SK-N-SH treated with all-trans-retinoic acid at 6 μM for 48 hours (cell line): ENCODE results near the gene MRRF.

Experiments
- CSDC2 ChIP-seq: fragments of 250-450 bp; sonication (Bioruptor Pico); IDR thresholded peaks from 2 replicates; pipeline ENCODE4 v1.5.0; 2020; ENCODE audit warnings: mild to moderate bottlenecking, moderate library complexity
- ESRRG ChIP-seq: fragments of 250-450 bp; sonication (Bioruptor Pico); IDR thresholded peaks from 2 replicates; pipeline ENCODE4 v1.6.1; 2021; ENCODE audit warnings: mild to moderate bottlenecking
- GLIS3 ChIP-seq: fragments of 250-450 bp; sonication (Bioruptor Pico); IDR thresholded peaks from 2 replicates; pipeline ENCODE4 v1.5.0; 2020; ENCODE audit warnings: mild to moderate bottlenecking, moderate library complexity
- ISL1 ChIP-seq: fragments of 250-450 bp; sonication (Bioruptor Pico); IDR thresholded peaks from 2 replicates; pipeline ENCODE4 v2.1.2; 2022; ENCODE audit warnings: mild to moderate bottlenecking, moderate library complexity
- OSR1 ChIP-seq: fragments of 250-450 bp; sonication (Bioruptor Pico); IDR thresholded peaks from 2 replicates; pipeline ENCODE4 v1.8.0; 2022; ENCODE audit warnings: moderate library complexity, mild to moderate bottlenecking, inconsistent platforms
- TOX ChIP-seq: fragments of 250-450 bp; sonication (Bioruptor Pico); IDR thresholded peaks from 2 replicates; pipeline ENCODE4 v1.8.0; 2021; ENCODE audit warnings: mild to moderate bottlenecking, moderate library complexity, borderline replicate concordance
- ZNF70 ChIP-seq: fragments of 450-650 bp; formaldehyde crosslinking; IDR thresholded peaks from 2 replicates; pipeline ENCODE4 v1.5.0; 2020; ENCODE audit warnings: mild to moderate bottlenecking, moderate library complexity
- TF ChIP-seq, protein P1 (sequence below): fragments of 250-450 bp; sonication (Bioruptor Pico); IDR thresholded peaks from 2 replicates; pipeline ENCODE4 v1.8.0; 2020; ENCODE audit warnings: mild to moderate bottlenecking, moderate library complexity, borderline replicate concordance
- TF ChIP-seq, protein P2 (sequence below): fragments of 250-450 bp; sonication (Bioruptor Pico); IDR thresholded peaks from 2 replicates; pipeline ENCODE4 v1.5.1; 2020; ENCODE audit warnings: low read depth, mild to moderate bottlenecking, moderate library complexity

DNA sequence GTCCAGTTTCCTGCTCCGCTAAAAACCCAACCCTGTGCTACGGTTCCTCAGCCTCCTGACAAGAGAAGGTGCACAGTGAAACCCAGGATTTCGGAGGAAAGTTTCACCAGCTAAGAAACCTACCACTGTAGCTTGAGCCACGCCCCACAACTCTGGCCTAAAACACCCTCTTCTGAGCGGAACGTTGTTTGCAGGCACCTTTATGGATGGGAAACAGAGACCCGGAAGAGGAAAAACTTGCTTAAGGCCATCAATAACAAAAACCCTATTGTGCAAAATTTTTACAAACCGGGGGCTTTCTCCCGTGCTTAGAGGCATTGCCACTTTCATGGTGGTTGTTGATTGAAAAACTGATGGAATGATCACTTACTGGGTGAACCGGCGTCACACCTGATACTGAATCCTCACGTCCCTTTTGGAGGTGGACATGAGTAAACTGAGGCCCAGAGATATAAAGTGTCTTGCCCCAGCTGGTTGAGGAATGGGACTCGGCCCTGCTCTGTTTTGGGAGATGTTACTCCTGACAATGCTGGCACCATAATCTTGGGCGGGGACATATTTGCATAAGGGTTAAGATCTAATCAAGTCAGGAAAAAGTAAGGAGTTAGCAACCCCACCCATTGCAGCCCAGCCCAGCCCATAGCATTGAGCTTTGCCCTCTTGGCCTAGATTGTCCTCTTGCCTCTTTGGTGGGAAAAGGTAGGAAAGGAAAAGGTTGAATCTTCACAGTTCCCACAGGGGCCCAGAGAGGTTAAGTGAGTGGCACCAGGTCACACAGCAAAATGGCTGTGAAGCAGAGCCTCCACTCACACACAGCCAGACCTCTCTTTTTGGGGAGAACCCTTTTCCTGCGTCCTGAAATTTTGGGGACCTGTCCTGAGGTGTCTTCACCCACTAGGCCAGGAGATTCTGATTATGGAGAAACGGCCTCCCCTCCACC, 82.9 kb downstream of the MRRF start:
- no peak for TF ChIP-seq ZNF70 (CRISPR knock-in tag)
- TF ChIP-seq, protein P1, sequence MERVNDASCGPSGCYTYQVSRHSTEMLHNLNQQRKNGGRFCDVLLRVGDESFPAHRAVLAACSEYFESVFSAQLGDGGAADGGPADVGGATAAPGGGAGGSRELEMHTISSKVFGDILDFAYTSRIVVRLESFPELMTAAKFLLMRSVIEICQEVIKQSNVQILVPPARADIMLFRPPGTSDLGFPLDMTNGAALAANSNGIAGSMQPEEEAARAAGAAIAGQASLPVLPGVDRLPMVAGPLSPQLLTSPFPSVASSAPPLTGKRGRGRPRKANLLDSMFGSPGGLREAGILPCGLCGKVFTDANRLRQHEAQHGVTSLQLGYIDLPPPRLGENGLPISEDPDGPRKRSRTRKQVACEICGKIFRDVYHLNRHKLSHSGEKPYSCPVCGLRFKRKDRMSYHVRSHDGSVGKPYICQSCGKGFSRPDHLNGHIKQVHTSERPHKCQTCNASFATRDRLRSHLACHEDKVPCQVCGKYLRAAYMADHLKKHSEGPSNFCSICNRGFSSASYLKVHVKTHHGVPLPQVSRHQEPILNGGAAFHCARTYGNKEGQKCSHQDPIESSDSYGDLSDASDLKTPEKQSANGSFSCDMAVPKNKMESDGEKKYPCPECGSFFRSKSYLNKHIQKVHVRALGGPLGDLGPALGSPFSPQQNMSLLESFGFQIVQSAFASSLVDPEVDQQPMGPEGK (CRISPR knock-in tag): no peak
- no peak for TF ChIP-seq ESRRG
- TF ChIP-seq OSR1 (CRISPR knock-in tag): no peak
- no peak for TF ChIP-seq TOX (CRISPR knock-in tag)
- no peak for TF ChIP-seq GLIS3 (CRISPR knock-in tag)
- TF ChIP-seq CSDC2: no peak
- TF ChIP-seq, protein P2, sequence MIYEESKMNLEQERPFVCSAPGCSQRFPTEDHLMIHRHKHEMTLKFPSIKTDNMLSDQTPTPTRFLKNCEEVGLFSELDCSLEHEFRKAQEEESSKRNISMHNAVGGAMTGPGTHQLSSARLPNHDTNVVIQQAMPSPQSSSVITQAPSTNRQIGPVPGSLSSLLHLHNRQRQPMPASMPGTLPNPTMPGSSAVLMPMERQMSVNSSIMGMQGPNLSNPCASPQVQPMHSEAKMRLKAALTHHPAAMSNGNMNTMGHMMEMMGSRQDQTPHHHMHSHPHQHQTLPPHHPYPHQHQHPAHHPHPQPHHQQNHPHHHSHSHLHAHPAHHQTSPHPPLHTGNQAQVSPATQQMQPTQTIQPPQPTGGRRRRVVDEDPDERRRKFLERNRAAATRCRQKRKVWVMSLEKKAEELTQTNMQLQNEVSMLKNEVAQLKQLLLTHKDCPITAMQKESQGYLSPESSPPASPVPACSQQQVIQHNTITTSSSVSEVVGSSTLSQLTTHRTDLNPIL (CRISPR knock-in tag): no peak
- no peak for TF ChIP-seq ISL1 (CRISPR knock-in tag)
